DOHH2 (cell line): ENCODE measurements around the gene RHOD.

Source experiments
- EZH2phosphoT487 ChIP-seq: fragments of 200-600 bp; sonication (generic); IDR thresholded peaks from 2 replicates; pipeline ENCODE4 v1.6.1; 2017; ENCODE audit warnings: borderline replicate concordance, mild to moderate bottlenecking, antibody characterized with exemption, low read length, moderate library complexity, mixed read lengths
- TF ChIP-seq, protein P1 (sequence below): fragments of 200-600 bp; sonication (generic); IDR thresholded peaks from one replicate; pipeline ENCODE4 v1.5.1; 2014; ENCODE audit warnings: antibody characterized with exemption, mild to moderate bottlenecking, low read depth, low read length; ENCODE audit not compliant: poor library complexity, severe bottlenecking

DNA sequence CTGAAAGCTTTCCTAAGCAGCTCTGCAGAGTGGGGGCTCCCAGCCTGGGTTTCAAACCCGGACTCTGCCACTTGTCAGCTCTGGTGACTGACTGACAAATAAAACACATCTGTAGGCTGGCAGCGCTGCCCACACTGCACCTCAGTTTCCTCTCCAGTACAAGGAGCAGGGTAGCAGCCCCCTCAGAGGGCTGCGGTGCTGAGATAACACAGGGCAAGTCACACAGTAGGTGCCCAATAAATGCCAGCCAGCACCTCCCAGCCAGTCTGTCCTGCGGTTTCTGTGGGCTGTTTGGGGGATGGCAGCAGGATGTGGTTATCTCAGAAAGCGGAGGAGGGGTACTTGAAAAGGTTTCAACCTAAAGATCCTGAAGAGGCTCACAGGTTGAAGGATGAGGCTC lies 32.2 kb upstream of the RHOD start:
- TF ChIP-seq, protein P1, sequence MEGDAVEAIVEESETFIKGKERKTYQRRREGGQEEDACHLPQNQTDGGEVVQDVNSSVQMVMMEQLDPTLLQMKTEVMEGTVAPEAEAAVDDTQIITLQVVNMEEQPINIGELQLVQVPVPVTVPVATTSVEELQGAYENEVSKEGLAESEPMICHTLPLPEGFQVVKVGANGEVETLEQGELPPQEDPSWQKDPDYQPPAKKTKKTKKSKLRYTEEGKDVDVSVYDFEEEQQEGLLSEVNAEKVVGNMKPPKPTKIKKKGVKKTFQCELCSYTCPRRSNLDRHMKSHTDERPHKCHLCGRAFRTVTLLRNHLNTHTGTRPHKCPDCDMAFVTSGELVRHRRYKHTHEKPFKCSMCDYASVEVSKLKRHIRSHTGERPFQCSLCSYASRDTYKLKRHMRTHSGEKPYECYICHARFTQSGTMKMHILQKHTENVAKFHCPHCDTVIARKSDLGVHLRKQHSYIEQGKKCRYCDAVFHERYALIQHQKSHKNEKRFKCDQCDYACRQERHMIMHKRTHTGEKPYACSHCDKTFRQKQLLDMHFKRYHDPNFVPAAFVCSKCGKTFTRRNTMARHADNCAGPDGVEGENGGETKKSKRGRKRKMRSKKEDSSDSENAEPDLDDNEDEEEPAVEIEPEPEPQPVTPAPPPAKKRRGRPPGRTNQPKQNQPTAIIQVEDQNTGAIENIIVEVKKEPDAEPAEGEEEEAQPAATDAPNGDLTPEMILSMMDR: no peak
- TF ChIP-seq EZH2phosphoT487: peak; percentile 62; the same call in 1 of the 2 replicates
